PC-9 (cell line): Measurements from ENCODE around the gene PRPS2. TPM values are rescaled to one million over a fixed set of nuclear protein-coding genes. Genes with fewer than 3 reads are reported as not detected.

Source experiments
- BruUV-seq: library from RNA; stranded (reverse); fragments of 400-500 nt; replicated peaks from 2 replicates; lab custom pipeline; 2021; lab: Mats Ljungman, UMichigan
- CTCF ChIA-PET: fragments of 300-600 bp; sonication (Branson Sonifier 250); formaldehyde crosslinking; loops from one replicate; lab custom pipeline; 2022; ENCODE audit warnings: antibody characterized with exemption; lab: Charles Lee
- POLR2A ChIA-PET: fragments of 300-600 bp; sonication (Branson Sonifier 250); formaldehyde crosslinking; loops from one replicate; lab custom pipeline; 2022; ENCODE audit warnings: antibody characterized with exemption; ENCODE audit not compliant: unreplicated experiment; lab: Charles Lee
- DNase-seq, 2 experiments: peaks; one replicate each; pipeline versions ENCODE4 v3.0.0 to v3.0.0-alpha.2; 2015 to 2022; ENCODE audit warnings: mixed read lengths in 1 of 2
- H2AFZ ChIP-seq: fragments of 200-600 bp; sonication (generic); 2 replicates; pipeline ENCODE4 v1.8.1; 2017; ENCODE audit warnings: antibody characterized with exemption
- H3F3A ChIP-seq: fragments of 200-600 bp; sonication (generic); 2 replicates; pipeline ENCODE4 v1.8.1; 2017; ENCODE audit warnings: antibody characterized with exemption, mild to moderate bottlenecking, low read depth; ENCODE audit not compliant: insufficient read depth
- H3K27ac ChIP-seq: fragments of 200-600 bp; sonication (generic); 2 replicates; pipeline ENCODE4 v1.6.1; 2016; ENCODE audit warnings: mixed run types
- H3K27me3 ChIP-seq: fragments of 200-600 bp; sonication (generic); 2 replicates; pipeline ENCODE4 v1.6.1; 2016; ENCODE audit warnings: low read depth, mixed run types; ENCODE audit not compliant: insufficient read depth
- H3K36me3 ChIP-seq: fragments of 200-600 bp; sonication (generic); 2 replicates; pipeline ENCODE4 v1.6.1; 2016; ENCODE audit warnings: low read depth, mixed run types
- H3K4me1 ChIP-seq: fragments of 200-600 bp; sonication (generic); replicated peaks from 2 replicates; pipeline ENCODE4 v1.6.1; 2016; ENCODE audit warnings: mixed run types; ENCODE audit not compliant: insufficient read depth
- H3K4me2 ChIP-seq: fragments of 200-600 bp; sonication (generic); 2 replicates; pipeline ENCODE4 v1.6.1; 2017; ENCODE audit warnings: mixed run types
- H3K4me3 ChIP-seq: fragments of 200-600 bp; sonication (generic); 2 replicates; pipeline ENCODE4 v1.6.1; 2016; ENCODE audit warnings: mixed run types
- H3K79me2 ChIP-seq: fragments of 200-600 bp; sonication (generic); 2 replicates; pipeline ENCODE4 v1.6.1; 2017; ENCODE audit warnings: low read depth, mixed run types
- H3K9me2 ChIP-seq: fragments of 200-600 bp; sonication (generic); 2 replicates; pipeline ENCODE4 v1.8.1; 2017; ENCODE audit warnings: mild to moderate bottlenecking; ENCODE audit not compliant: insufficient read depth
- H3K9me3 ChIP-seq: fragments of 200-600 bp; sonication (generic); 2 replicates; pipeline ENCODE4 v1.8.1; 2016; ENCODE audit warnings: low read depth; ENCODE audit not compliant: insufficient read depth
- H4K20me1 ChIP-seq: fragments of 200-600 bp; sonication (generic); 2 replicates; pipeline ENCODE4 v1.8.1; 2017; ENCODE audit not compliant: insufficient read depth
- CTCF ChIP-seq: fragments of 200-600 bp; sonication (generic); conservative IDR thresholded peaks from 2 replicates; pipeline ENCODE4 v1.6.1; 2017; ENCODE audit warnings: mixed run types, antibody characterized with exemption, mild to moderate bottlenecking, moderate library complexity
- EZH2 ChIP-seq: fragments of 200-600 bp; sonication (generic); IDR thresholded peaks from 2 replicates; pipeline ENCODE4 v1.8.0; 2017; ENCODE audit warnings: antibody characterized with exemption, low read depth
- intact Hi-C: fragments of 100-400 bp; cut with micrococcal nuclease; formaldehyde crosslinking; loops from one replicate; pipeline ENCODE4 v1.10.0; 2022; ENCODE audit not compliant: unreplicated experiment
- total RNA-seq: library from RNA; stranded (reverse); gene quantifications from 2 replicates; pipeline ENCODE4 v1.2.3, GENCODE V29; 2021

The PRPS2 gene
- total RNA-seq, 1 experiment from 2014 or later: 107 TPM

- DNase-seq: no peak
- H3F3A ChIP-seq: no peaks in the 10 kb centered on the region
- no peaks in the 10 kb centered on the region for H4K20me1 ChIP-seq
- no TSS peak for BruUV-seq
- ChIA-PET CTCF (no interaction called here), POLR2A (no interaction called here)
- H3K4me1 ChIP-seq: no peaks in the 10 kb centered on the region
- intact Hi-C loops: no loop called here
- no peaks in the 10 kb centered on the region for H3K79me2 ChIP-seq
- no peak overlapping the region for H3K27ac ChIP-seq
- no peak overlapping the region for H3K4me2 ChIP-seq
- no peaks in the 10 kb centered on the region for H3K36me3 ChIP-seq
- H2AFZ ChIP-seq: no peak overlapping the region
- TF ChIP-seq EZH2: no peak
- TF ChIP-seq CTCF: no peak
- no peaks in the 10 kb centered on the region for H3K9me3 ChIP-seq
- no peaks in the 10 kb centered on the region for H3K9me2 ChIP-seq
- H3K4me3 ChIP-seq: no peak overlapping the region
- H3K27me3 ChIP-seq: no peaks in the 10 kb centered on the region
Observed at GRCh38 chrX:12865359-12865758, 74.1 kb downstream of the PRPS2 start.

DNA sequence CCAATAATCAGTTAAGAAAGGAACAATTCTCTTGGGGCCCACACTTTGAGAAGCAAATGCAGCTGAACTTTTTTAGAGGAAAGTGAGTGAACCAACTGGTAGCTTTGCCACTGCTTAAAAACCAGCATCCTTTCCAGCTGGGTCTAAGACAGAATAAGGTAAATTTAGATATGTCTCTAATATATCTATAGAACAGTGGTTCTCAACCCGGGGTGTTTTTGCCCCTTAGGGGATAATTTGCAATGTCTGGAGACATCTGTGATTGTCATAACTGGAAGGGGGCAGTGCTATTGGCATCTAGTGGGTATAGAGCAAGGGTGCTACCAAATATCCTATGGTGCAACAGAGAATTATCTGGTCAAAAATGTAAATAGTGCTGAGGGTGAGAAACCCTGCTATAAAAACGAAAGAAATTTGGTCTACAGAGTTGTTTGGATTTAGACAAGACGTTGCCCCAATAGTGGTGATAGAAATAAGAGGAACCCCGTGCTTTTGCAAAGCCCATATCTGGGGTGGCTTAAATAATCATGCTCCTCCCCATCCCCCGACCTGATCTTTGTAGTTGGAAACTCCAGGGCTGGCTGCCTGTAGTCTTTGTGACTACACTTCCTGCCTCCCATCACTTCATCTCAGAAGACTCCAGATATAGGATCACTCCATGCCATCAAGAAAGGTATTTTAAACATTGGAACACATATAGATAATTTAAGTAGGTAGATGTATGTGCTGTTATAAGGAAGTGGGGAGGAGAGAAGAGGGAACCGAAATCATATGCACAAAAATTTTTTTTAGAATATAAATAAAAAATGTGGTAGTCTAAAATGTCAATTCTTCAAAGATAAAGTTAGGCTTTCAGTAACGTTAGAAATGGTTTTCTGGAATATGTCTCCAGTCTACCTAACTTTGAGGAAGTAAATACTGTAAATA, 75.5 kb downstream of the PRPS2 start, which contains the start of gene TLR7:
Gene TLR7, plus strand, starts transcription at position 622 of the 927 bp plus-strand sequence. CDS start 507 bp downstream, outside the sequence.
- Histone ChIP-seq H3K4me3 (no peak within 1 kb of the TSS), H3K4me1 (no peaks in the 10 kb centered on the region), H3F3A (no peaks in the 10 kb centered on the region), H3K27ac (no peak within 1 kb of the TSS), H3K4me2 (no peak within 1 kb of the TSS), H3K9me3 (no peaks in the 10 kb centered on the region), H4K20me1 (no peaks in the 10 kb centered on the region), H3K9me2 (no peaks in the 10 kb centered on the region), H3K79me2 (no peaks in the 10 kb centered on the region), H3K36me3 (no peaks in the 10 kb centered on the region), H3K27me3 (no peaks in the 10 kb centered on the region), H2AFZ (no peak within 1 kb of the TSS)
- TF ChIP-seq CTCF (no peak), EZH2 (no peak)
- DNase-seq: no peak
- intact Hi-C loops: no loop called here
- CTCF ChIA-PET: no interaction called here
- BruUV-seq: no TSS peak
- POLR2A ChIA-PET: no interaction called here

GRCh38 chrX:12867685-12868084, 76.5 kb downstream of the PRPS2 start:
- no peak for TF ChIP-seq CTCF
- TF ChIP-seq EZH2: no peak
- H3K27ac ChIP-seq: no peak overlapping the region
- H4K20me1 ChIP-seq: no peaks in the 10 kb centered on the region
- no peaks in the 10 kb centered on the region for H3K79me2 ChIP-seq
- H3K4me2 ChIP-seq: no peak overlapping the region
- no peaks in the 10 kb centered on the region for H3K36me3 ChIP-seq
- no peaks in the 10 kb centered on the region for H3K9me3 ChIP-seq
- H3K27me3 ChIP-seq: no peaks in the 10 kb centered on the region
- H3K4me1 ChIP-seq: no peaks in the 10 kb centered on the region
- intact Hi-C loops: no loop called here
- CTCF ChIA-PET: no interaction called here
- no peaks in the 10 kb centered on the region for H3F3A ChIP-seq
- DNase-seq: no peak
- POLR2A ChIA-PET: no interaction called here
- no peaks in the 10 kb centered on the region for H3K9me2 ChIP-seq
- H2AFZ ChIP-seq: no peak overlapping the region
- no peak overlapping the region for H3K4me3 ChIP-seq
- BruUV-seq: no TSS peak
